NOMO-1 treated with dmso at 0.1 percent for 144 hours (cell line): ENCODE data around the gene PRR11.
"Not testable (repeated sequence)": the region's sequence is repeated elsewhere in the genome, so short reads cannot be mapped to it uniquely, and the experiment has no call there.

Experiments used
- DNase-seq: peaks from one replicate; lab custom pipeline; 2025; ENCODE audit not compliant: unreplicated experiment; lab: John Stamatoyannopoulos, UW

Gene PRR11

GRCh38 chr17:59219370-59219769, 63.8 kb downstream of the PRR11 start:
- DNase-seq = no peak

- DNase-seq = no peak
Observed at GRCh38 chr17:59219992-59220327, 64.4 kb downstream of the PRR11 start.

- DNase-seq = peak; percentile 91
Observed at GRCh38 chr17:59220328-59221158, 65.0 kb downstream of the PRR11 start, which contains the start of gene GDPD1. Gene GDPD1, plus strand, starts transcription at chr17:59220511. Its CDS starts 99 bp downstream, at chr17:59220610.

- no peak for DNase-seq
Observed at GRCh38 chr17:59221159-59221847, 65.8 kb downstream of the PRR11 start.

GRCh38 chr17:59223813-59224212, 68.3 kb downstream of the PRR11 start:
- no peak for DNase-seq

GRCh38 chr17:59228588-59228987, 73.0 kb downstream of the PRR11 start:
- not testable (repeated sequence) for DNase-seq

GRCh38 chr17:59230764-59231163, 75.2 kb downstream of the PRR11 start:
- no peak for DNase-seq

GRCh38 chr17:59234631-59235030, 79.1 kb downstream of the PRR11 start:
- DNase-seq = no peak

GRCh38 chr17:59238906-59239305, 83.4 kb downstream of the PRR11 start:
- DNase-seq = no peak

- no peak for DNase-seq
Observed at GRCh38 chr17:59244081-59244480, 88.5 kb downstream of the PRR11 start.
